CD4-positive, alpha-beta T cell treated with Interleukin-6 at 100 ng/mL for 8 hours (primary cell): ENCODE results near the gene MAP3K19.
"Not testable (repeated sequence)": the region's sequence is repeated elsewhere in the genome, so short reads cannot be mapped to it uniquely, and the experiment has no call there.

Experiments used
- DNase-seq: peaks from one replicate; pipeline ENCODE4 v3.0.0-alpha.2; 2020; ENCODE audit warnings: mixed read lengths, low spot score

The MAP3K19 gene, protein sequence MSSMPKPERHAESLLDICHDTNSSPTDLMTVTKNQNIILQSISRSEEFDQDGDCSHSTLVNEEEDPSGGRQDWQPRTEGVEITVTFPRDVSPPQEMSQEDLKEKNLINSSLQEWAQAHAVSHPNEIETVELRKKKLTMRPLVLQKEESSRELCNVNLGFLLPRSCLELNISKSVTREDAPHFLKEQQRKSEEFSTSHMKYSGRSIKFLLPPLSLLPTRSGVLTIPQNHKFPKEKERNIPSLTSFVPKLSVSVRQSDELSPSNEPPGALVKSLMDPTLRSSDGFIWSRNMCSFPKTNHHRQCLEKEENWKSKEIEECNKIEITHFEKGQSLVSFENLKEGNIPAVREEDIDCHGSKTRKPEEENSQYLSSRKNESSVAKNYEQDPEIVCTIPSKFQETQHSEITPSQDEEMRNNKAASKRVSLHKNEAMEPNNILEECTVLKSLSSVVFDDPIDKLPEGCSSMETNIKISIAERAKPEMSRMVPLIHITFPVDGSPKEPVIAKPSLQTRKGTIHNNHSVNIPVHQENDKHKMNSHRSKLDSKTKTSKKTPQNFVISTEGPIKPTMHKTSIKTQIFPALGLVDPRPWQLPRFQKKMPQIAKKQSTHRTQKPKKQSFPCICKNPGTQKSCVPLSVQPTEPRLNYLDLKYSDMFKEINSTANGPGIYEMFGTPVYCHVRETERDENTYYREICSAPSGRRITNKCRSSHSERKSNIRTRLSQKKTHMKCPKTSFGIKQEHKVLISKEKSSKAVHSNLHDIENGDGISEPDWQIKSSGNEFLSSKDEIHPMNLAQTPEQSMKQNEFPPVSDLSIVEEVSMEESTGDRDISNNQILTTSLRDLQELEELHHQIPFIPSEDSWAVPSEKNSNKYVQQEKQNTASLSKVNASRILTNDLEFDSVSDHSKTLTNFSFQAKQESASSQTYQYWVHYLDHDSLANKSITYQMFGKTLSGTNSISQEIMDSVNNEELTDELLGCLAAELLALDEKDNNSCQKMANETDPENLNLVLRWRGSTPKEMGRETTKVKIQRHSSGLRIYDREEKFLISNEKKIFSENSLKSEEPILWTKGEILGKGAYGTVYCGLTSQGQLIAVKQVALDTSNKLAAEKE (N-terminal part only)

DNA sequence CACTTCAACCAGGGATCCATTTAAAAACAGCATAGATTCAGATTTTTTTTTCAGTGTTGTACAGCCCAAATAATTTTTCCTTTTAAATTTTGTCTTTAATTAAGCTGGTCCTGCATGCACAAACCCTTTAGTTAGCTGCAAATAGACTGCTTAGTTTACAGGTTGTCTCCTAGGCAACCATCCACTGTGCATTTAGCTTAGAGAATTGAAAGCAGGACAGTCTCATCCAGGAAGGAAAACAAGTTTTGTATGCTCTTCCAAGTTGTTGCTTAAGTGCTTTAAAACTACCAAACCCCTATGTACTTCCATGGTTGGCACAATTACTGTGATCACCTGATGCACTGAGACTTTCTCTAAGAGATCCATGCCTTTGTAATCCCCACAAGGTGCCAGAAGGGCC is at the start of gene MAP3K19:
MAP3K19 (minus strand) TSS at position 148 of the 400 bp plus-strand sequence. CDS start 22,800 bp downstream, outside the sequence.
- DNase-seq, result no peak

DNA sequence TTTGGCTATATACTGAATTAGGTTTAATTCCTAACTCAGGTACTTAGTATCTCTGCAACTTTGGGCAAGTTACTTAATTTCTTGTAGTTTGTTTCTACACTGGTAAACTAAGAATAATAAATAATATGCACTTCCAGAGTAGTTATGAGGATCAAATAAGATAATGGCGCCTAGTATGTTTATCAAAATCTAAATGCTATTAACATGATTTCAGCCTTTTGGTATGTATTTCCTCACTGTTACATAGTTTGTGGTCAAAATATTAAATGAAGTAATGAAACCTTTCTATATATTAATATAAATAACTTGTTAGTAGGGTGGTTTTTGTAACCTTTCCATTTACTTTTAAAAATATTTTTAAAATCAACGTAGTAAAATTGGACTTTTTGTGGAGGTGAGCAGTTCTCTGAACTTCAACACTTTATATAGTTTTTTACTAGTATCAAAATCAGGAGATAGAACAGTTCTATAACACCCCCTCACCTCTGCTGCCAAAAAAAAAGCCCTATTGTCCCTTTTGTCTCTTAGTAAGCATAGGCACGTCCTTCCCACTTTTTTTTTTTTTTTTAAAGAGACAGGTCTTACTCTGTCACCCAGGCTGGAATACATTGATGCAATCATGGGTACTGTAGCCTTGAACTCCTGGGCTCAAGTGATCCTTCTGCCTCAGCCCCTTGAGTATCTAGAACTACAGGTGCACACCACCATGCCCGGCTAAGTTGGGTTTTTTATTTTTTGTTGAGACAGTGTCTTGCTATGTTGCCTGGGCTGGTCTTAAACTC is 49.6 kb upstream of the MAP3K19 start:
- no peak for DNase-seq

DNA sequence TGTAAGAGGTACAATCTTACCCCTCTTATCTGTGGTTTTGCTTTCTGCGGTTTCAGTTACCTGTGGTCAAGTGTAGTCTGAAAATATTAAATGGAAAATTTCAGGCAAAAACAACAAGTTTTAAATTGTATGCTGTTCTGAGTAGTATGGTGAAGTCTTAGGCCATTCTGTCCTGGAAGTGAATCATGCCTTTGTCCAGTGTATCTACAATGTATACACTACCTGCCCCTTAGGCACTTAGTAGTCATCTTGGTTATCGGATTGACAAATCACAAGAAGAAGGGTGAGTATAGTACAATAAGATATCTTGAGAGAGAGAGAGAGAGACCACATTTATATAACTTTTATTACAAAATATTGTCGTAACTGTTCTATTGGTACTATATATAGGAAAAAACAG is 48.3 kb upstream of the MAP3K19 start:
- no peak for DNase-seq

DNA sequence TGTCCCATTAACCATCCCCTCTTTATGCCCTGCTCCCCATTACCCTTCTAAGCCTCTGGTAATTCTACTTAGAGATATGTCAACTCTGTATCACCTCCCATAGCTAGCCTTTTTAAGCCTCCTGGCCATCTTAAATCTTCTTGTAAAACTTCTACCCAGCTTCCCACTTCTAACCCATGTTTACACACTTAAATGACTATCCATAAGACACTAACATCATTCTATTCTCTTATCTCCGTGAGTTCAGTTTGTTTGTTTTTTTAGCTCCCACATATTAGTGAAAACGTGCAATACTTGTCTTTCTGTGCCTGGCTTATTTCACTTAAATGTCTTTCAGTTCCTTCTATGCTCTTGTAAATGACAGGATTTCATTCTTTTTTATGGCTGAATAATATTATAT is 47.3 kb upstream of the MAP3K19 start:
- no peak for DNase-seq

DNA sequence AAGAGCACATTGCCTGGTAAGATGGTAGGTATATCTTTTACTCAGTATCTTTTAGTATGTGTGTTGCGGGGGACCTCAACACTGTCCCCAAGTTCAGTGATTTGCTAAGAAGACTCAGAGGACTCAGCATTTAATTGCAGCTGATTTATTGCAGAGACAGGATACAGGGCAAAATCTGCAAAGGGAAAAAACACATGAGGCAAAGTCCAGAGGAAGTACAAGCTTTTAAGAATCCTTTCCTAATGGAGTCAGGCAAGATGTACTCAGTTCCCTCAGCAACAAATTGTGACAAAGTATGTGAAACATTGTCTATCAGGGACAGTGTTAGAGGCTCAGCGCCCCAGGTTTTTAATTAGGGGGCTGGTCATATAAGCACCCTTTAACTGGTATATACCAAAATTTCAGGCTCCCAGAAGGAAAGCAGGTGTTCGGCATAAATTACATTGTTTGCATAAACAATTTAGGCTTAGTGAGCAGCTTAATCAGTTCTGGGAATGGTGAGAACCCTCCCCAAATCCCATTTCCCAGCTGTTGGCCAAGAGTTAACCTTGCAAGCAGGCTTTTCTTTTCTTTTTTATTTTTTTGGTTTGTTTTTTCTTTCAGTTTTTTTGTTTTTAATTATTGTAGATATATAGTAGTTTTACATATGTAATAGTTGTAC is 46.6 kb upstream of the MAP3K19 start:
- no peak for DNase-seq

DNA sequence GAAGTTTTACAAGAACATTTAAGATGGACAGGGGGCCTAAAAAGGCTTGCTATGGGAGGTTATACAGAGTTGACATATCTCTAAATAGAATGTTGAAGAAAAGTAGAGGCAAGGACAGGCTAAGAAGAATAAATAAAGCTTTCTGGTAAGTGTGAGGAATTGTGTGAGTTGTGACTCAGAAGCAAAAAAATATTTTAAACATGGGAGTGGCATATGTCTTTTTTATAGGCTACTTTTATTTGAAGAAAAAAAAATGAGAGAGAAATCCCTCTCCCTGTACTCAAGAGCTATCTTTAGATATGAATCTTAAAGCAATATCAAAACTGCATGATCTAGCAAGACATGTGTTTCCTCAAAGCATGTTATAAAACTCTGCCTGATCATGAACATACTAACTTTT is 45.9 kb upstream of the MAP3K19 start:
- DNase-seq, result no peak

DNA sequence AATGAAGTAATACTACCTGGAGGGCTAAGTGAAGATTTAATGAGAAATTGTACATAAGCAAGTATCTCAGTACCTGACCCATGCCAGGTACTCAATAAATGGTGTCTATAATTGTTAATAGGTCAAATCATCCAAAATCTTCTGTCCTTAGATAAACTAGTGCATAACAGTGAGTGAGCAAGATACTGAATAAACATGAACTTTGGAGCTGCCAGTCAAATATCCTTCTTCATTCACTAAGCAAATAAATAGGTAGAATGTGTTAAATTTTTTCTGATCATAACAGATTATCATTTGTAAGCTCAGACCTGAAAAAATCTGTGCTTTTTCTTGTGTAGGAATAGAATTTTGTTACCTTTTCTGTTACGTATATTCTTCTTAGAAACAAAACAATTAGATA is 44.4 kb upstream of the MAP3K19 start:
- DNase-seq, result no peak

DNA sequence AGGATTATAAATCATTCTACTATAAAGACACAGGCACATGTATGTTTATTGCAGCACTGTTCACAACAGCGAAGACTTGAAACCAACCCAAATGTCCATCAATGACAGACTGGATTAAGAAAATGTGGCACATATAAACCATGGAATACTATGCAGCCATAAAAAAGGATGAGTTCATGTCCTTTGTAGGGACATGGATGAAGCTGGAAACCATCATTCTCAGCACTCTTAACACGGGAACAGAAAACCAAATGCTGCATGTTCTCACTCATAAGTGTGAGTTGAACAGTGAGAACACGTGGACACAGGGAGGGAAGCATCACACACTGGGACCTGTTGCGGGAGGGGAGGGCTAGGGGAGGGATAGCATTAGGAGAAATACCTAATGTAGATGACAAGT is 42.4 kb upstream of the MAP3K19 start:
- not testable (repeated sequence) for DNase-seq

DNA sequence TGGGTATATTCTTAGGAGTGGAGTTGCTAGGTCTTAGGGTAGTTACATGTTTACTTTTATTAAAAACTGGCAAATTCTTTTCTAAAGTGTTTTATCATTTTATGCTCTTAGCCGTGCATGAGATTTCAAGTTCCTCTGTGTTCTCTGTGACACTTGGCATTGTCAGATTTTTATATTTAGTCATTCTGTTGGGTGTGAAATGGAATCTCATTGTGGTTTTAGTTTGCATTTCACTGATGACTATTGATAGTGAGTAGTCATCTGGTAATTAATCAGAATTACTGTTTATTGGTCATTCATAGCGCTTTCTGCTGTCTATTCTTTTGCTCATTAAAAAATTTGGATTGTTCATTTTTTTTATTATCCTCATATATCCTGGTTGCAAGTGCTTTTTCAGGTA is 39.0 kb upstream of the MAP3K19 start:
- no peak for DNase-seq

DNA sequence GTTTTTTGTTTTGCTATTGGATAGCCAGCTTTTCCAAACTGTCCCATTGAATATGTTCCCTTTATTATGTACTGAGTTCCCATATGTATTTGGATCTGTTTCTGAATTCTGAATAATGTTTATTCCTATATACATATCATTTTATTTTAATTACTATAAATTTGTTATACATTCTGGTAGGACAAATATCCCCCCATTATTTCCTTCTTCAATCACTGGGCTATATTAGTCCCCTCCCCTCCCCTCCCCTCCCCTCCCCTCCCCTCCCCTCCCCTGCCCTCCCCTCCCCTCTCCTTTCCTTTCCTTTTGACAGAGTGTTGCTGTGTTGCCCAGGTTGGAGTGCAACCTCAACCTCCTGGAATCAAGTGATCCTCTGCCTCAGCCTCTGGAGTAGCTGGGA is 31.2 kb upstream of the MAP3K19 start:
- no peak for DNase-seq

DNA sequence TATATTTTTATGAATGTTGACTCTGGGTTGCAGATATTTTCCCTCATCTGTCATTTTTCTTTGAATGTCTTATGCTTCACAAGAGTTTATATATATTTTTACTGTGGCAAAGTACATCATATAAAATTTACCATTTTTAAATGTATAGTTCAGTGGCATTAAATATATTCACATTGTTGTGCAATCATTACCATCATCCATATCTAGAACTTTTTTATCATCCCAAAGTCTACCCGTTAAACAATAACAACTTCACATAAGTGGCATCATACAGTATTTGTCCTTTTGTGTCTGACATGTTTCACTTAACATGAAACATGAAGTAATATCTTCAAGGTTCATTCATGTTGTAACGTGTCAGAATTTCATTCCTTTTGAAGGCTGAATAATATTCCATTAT is 29.3 kb upstream of the MAP3K19 start:
- DNase-seq, result no peak

DNA sequence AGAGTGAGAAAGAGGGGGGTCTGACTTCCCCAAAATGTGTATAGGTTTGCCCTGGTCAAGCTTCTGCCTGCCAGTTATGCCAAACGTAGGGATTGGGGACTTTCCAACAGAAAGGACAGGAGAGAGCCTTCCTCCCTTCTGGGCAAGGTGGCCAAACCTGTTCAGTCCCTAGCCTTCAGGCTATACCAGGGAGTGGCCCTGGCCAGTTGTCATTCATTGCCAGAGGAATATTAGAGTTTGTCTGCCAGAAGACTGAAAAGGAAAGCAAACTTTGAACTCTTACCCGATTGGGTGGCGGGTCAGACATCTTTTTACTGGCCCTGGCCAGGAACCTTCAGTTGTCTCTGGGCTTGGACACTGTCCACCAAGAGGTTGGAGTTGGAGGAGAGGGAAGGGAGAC is 27.0 kb upstream of the MAP3K19 start:
- DNase-seq, result no peak

DNA sequence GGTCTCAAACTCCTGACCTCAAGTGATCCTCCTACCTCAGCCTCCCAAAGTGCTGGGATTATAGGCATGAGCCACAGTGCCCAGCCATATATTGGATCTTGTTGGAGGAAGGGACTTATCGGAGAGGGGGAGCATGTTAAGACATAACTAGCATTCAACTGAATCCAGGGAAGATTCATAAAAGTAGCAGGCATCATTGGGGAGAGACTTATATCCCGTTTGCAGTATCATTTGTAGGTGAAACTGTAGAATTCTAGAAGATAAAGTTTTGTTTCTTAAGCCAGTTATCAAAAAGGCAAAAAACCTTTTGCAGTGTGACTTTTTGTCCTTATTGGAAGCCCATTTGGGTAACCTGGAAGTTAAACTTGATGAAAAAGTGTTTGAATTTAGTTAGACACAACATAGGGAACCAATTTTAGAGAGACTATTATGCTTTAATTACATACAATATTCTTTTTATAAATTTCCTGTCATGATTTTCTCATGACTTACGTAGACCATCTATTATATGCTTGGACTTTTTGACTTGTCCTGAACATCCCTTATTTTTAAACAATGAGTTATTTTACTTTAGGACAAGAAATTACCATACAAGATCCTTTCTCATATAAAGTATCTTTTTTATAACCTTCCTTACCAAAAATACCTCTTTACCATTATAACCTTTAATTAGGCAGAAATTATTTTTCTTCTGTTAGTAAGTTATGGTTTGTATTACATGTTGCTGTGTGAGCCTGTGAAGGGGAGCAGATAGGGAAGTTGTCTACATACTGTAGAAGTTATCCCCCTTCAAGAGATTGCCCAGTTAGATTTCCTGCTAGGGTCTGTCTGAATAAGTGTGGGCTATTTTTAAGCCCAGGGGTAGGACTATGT is 25.1 kb upstream of the MAP3K19 start:
- DNase-seq, result no peak

DNA sequence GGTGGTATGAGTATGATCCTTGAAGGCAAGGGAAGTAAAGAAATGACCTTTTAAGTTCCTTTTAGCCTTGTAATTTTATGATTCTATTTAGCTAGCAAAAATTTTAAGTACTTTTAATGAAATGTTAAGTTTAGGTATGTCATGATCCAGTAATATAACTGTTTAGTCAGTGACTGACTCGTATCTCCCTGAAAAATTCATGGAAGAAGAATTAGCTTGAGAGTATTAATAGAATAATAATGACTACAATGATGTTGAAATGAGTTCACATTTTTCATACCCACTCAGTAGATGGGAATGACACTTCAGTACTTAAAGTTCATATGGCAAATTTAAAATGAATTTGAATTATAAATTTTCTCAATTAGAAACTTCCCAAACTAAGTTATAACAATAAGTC is 19.5 kb upstream of the MAP3K19 start:
- no peak for DNase-seq

DNA sequence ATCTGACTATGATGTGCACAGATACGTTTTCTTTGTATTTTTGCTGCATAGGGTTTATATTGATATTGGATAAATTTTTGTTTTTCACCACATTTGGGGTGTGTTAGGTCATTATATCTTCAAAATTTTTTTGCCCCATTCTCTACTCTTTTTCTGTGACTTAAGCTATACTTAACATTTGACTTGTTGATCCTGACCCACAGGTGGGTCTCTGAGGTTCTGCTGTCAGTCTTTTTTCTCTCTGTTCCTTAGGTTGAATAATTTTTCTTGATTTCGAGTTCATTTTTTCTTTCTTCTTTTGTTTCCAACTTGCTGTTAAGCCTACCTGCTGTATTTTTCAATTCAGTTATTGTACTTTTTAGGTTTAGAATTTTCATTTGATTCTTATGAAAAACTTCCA is 16.9 kb upstream of the MAP3K19 start:
- DNase-seq, result no peak

DNA sequence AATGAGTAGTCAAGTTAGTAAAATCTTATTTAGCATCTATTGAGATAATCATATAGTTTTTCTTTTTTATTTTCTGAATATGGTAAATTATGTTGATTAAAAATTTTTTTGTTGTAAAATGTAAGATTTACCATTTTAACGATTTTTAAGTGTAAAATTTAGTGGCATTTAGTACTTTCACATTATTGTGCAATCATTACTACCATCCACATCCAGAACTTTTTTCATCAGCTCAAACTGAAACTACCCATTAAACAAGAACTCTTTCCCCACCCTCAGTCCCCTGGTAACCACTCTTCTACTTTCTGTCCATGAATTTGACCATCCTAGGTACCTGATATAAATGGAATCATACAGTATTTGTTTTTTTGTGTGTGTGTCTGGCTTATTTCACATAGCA is 16.0 kb upstream of the MAP3K19 start:
- no peak for DNase-seq

DNA sequence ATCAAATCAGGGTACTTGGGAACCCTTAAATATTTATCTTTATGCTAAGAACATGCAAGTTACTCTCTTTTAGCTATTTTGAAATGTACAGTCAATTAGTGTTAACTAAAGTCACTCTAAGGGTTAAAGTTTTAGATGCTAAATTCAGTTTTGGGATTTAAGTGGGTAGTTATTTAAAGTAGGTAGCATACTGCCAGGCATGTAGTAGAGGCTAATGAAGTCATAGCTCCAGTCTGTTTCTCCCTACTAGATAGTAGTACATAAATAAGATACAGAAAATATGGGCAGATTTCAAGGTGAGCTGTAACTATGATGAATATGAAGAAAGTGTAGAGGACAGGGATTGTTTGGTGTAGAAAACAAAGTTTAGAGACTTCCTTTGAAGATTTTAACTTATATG is 12.3 kb upstream of the MAP3K19 start:
- DNase-seq, result no peak

DNA sequence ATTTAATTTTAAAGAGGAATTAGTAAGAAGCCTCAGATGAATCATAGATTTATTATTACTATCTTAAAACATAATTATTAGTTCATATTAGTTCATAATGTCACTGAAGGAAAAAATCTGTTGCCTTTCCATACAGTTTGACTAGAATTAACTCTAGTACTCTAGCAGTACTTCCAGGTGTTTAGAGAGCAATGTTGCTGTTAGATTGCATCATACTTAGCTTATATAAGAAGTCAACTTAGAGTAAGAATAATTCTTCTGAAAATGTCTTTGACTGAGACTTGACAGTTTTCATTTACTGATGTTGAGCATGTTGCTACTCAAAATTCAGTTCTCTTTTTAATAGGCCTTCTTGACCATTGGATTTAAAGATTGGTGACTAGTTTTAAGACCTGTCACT is 9.5 kb upstream of the MAP3K19 start:
- no peak for DNase-seq

DNA sequence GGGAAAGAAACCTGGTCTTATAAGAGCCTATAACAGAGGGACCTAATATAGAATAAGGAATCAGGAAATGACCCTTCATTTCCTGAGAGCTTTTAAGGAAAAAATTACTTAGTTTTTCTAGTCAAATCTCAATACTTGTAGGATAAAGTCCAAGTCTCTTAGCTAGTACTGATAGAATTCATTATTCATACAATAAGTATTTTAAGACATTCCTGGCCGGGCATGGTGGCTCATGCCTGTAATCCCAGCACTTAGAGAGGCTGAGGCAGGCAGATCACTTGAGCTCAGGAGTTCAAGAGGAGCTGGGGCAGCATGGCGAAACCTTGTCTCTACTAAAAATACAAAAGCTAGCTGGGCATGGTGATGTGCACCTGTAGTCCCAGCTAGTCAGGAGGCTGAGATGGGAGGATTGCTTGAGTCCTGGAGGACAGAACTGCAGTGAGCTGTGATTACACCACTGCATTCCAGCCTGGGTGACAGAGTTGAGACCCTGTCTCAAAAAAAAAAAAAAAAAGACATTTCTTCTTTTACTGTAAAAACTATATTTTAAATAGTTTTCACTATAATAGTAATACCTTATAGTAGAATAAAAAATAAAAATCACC is 8.0 kb upstream of the MAP3K19 start:
- DNase-seq, result no peak

DNA sequence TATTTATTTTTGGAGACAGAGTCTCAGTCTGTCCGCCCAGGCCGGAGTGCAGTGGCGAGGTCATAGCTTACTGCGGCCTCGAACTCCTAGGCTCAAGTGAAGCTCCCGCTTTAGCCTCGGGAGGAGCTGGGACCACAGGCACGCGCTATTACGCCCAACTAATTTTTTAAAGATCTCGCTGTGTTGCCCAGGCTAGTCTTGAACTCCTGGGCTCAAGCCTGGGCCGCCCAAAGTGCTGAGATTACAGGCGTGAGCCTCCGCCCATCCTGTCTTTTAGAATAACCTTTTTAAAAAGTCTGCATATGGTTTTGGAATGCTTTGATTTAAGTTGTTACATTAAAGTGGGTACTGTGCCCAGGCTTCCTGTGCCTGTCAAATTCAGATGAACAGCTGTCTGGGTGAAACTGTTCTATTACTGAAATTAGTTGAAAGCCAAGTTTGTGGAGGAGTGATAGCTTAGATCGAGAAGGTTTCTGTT is 5.8 kb upstream of the MAP3K19 start:
- peak; percentile 31 for DNase-seq
